GM21526 (cell line): ENCODE results near the gene FBLN2.

ENCODE experiments used
- ATAC-seq: cut with Tn5 transposase; IDR thresholded peaks from one replicate; pipeline ENCODE4 v1.9.1; 2021; ENCODE audit warnings: moderate library complexity; ENCODE audit not compliant: unreplicated experiment, low FRiP score

The FBLN2 gene

GRCh38 chr3:13529196-13530112, 19.5 kb upstream of the FBLN2 start:
- ATAC-seq, result no peak

GRCh38 chr3:13530241-13531009, 18.5 kb upstream of the FBLN2 start:
- ATAC-seq, result no peak

GRCh38 chr3:13532085-13532484, 16.8 kb upstream of the FBLN2 start:
- no peak for ATAC-seq

GRCh38 chr3:13532631-13533030, 16.3 kb upstream of the FBLN2 start:
- ATAC-seq, result no peak

GRCh38 chr3:13533885-13534301, 15.0 kb upstream of the FBLN2 start:
- ATAC-seq, result no peak

- ATAC-seq, result no peak
Measured at GRCh38 chr3:13535526-13535875, 13.4 kb upstream of the FBLN2 start.

GRCh38 chr3:13535905-13536304, 13.0 kb upstream of the FBLN2 start:
- no peak for ATAC-seq

- ATAC-seq, result no peak
Measured at GRCh38 chr3:13536432-13536831, 12.5 kb upstream of the FBLN2 start.

- no peak for ATAC-seq
Measured at GRCh38 chr3:13536832-13537231, 12.1 kb upstream of the FBLN2 start.

GRCh38 chr3:13537244-13537908, 11.5 kb upstream of the FBLN2 start:
- ATAC-seq, result no peak

- no peak for ATAC-seq
Measured at GRCh38 chr3:13537909-13538296, 11.0 kb upstream of the FBLN2 start.

- ATAC-seq, result no peak
Measured at GRCh38 chr3:13538520-13539291, 10.2 kb upstream of the FBLN2 start.

GRCh38 chr3:13539292-13539638, 9.7 kb upstream of the FBLN2 start:
- ATAC-seq, result no peak

- no peak for ATAC-seq
Measured at GRCh38 chr3:13539671-13540070, 9.3 kb upstream of the FBLN2 start.

- ATAC-seq, result no peak
Measured at GRCh38 chr3:13540297-13540995, 8.5 kb upstream of the FBLN2 start.

- no peak for ATAC-seq
Measured at GRCh38 chr3:13541691-13542090, 7.2 kb upstream of the FBLN2 start.

- ATAC-seq, result no peak
Measured at GRCh38 chr3:13542142-13542541, 6.8 kb upstream of the FBLN2 start.

- ATAC-seq, result no peak
Measured at GRCh38 chr3:13543253-13543652, 5.7 kb upstream of the FBLN2 start.

GRCh38 chr3:13544293-13544831, 4.6 kb upstream of the FBLN2 start:
- no peak for ATAC-seq
